Amniotic stem cell (primary cell): ENCODE results near the gene ZNF669.
A peak's percentile ranks its signal among the peaks of the same experiment; 100 is the strongest.

Experiments
- DNase-seq: peaks from one replicate; lab custom pipeline; 2025; lab: John Stamatoyannopoulos, UW

ZNF669 gene

GRCh38 chr1:247111259-247111699 is 7.1 kb upstream of the ZNF669 start:
- DNase-seq, result no peak

GRCh38 chr1:247110627-247111258 is 6.6 kb upstream of the ZNF669 start:
- DNase-seq, result no peak

- DNase-seq, result no peak
Measured at GRCh38 chr1:247107694-247108093, 3.5 kb upstream of the ZNF669 start.

- DNase-seq, result no peak
Measured at GRCh38 chr1:247105966-247106365, 1.8 kb upstream of the ZNF669 start.

DNA sequence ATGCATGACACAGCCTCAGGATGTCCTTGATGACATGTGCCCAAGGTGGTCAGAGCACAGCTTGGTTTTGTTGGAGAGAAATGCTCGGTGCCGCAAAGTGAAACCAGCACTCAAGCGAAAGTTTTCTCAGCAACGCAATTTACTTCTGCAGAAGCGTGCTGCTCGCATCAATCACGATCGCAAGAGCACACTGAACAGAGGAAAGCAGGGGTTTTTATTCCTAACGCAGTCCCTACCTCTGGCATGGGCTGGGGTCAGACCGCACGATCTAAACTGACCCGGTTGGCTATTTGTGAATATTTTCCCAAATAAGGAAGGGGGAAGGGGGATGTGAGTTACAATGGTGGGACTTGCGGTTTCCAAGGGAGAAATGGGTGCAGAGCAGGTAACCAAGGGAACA is 809 bp upstream of the ZNF669 start:
- no peak for DNase-seq

DNA sequence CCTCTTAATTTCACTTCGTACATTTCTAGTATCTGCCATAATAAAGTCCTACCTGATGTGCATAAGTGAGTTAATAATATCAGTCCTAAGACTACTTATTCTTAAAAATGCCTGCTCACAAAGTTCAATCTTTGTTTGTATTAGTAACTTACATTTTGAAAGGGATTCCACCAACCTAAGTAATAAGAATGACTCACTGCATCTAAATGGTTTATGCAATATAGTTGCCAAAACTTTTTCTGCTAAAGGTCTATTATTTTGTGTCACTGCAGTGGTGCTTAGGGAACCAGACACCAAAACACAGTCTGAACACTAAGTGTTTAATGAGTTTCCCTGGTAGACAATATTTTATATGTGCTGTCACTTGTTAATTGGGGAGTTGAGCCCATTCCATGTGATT is 1.8 kb downstream of the ZNF669 start:
- no peak for DNase-seq

- no peak for DNase-seq
Measured at GRCh38 chr1:247100676-247101279, 3.4 kb downstream of the ZNF669 start.

- no peak for DNase-seq
Measured at GRCh38 chr1:247096958-247097357, 7.2 kb downstream of the ZNF669 start.

DNA sequence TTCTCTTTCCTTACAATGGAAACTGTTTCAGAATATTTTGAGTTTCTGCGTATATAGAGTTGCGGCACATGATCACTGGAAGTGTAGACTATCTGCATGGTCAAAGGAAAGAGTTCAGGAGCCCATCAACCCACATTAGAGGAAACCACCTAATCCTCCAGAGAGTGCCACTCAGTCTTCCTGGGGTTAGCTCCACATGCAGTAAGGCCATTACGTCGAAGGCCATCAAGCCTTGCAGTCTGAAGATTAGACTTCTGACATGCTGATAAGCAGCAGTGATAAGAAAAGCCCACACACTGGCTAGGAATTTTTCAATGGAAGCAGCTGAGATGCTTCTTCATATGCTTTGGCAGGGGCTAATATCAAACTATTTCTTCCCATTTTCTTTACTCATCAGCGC is 7.6 kb downstream of the ZNF669 start:
- no peak for DNase-seq

DNA sequence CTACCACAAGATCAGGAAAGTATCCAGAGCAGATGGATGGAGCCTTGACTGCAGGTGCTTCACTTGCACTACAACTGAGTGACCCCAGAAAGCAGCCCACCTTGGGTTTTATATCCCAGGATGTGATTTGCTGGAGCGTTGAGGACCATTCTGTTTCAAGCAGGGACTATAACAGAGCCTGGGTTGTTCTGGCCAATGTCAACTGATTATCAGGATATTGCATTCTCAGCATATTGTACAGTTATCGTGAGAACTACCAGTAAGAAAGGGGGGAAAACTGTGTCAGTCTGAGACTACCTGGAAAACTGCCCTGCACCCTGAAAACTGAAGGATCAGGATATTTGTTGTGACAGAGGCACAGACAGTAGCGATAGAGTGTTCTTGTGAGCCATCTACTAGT is 8.0 kb downstream of the ZNF669 start:
- DNase-seq, result no peak

- DNase-seq, result no peak
Measured at GRCh38 chr1:247090455-247090854, 13.7 kb downstream of the ZNF669 start.

- DNase-seq, result no peak
Measured at GRCh38 chr1:247089616-247090375, 14.4 kb downstream of the ZNF669 start.

- DNase-seq, result no peak
Measured at GRCh38 chr1:247088967-247089366, 15.2 kb downstream of the ZNF669 start.

DNA sequence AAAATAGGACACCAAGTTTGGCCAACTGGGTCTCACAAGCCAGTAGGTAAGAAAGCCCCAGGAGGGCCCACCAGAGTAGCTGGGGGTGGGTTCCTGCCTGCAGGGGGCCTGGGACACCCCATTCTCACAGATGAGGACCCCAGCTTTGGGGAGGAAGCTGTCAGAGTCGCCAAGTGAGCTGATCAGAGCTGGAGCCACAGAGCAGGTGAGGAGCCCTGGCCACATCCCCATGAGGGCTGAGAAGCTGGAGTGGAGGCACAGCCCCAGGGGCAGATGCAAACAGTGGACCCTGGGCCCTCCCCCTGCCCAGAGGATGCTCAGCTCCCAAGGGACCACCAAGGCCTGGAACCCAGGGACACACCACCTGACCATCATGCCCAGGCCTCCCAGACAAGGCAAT is 16.9 kb downstream of the ZNF669 start:
- DNase-seq, result no peak

- DNase-seq, result no peak
Measured at GRCh38 chr1:247085310-247085709, 18.8 kb downstream of the ZNF669 start.

- DNase-seq, result no peak
Measured at GRCh38 chr1:247084771-247085170, 19.4 kb downstream of the ZNF669 start.

DNA sequence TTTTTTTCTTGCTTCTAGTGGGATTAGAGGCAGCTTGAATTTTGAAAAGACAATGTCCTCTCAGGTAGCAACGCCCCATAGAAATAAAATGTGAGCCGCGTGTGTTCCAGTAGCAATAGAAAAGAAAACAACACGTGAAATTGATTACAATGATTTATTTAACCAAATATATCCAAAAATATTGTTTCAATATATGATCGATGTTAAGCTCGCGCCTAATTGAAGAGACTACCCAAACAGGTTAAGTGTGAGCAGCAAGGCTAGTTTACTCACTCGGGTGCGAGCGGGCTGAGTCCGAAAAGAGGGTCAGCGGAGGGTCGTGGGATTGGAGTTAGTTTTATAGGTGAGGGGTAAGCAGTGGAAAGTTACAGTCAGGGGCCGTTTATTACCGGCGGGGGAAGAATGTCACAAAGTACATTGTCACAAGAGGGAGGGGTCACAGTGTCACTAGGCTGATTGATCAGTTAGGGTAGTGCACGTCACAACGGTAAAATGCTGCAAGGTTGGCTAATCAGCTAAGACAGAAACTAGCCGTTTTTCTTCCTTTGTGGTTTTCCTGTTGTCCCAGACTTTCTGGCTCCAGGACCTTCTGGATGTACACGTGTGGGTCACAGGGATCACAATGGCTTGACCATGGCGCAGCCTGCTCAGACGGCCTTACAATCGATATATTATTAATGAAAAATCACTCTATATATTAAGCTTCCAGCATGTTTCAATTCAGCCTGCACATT is 24.8 kb downstream of the ZNF669 start:
- DNase-seq, result no peak

- peak; percentile 95 for DNase-seq
Measured at GRCh38 chr1:247078258-247079140, 25.7 kb downstream of the ZNF669 start, which contains the start of gene ZNF670. Gene ZNF670 (minus strand): TSS chr1:247078811. CDS start chr1:247078596, 215 bp downstream.

DNA sequence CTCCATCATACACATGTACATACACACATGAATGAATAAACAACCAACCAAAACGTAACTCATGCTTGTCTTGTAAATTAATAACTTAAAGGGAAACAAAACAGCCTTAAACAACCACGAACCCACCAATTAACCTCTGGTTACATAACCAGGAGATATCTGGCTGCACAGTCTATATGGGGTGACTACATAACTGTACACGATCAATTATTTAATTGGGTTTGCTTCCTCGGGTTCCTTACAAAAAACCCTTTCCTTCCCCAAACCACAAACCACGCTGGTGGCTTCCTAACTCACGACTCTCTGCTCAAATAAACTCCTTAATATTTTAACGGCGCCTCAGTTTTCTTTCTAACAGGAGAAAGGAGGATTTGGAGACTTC is 26.3 kb downstream of the ZNF669 start:
- no peak for DNase-seq

DNA sequence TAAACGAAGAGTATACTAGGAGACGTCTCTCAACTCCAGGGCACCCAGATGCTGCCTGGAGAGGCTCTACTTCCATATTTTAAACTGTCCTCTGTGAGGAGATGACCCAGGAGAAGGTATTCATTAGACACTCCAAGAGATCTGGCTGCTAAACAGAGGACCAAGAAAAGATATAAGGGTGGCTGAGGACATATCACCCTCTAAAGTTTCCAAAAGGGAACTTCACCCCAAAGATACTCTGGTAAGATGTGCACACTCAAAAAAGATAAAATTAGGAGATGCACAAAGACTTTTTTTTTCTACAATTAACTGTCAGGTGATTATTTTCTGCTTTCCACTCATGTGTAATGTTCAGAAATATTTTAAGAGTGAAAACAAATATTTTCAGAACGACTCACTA is 26.9 kb downstream of the ZNF669 start:
- no peak for DNase-seq

DNA sequence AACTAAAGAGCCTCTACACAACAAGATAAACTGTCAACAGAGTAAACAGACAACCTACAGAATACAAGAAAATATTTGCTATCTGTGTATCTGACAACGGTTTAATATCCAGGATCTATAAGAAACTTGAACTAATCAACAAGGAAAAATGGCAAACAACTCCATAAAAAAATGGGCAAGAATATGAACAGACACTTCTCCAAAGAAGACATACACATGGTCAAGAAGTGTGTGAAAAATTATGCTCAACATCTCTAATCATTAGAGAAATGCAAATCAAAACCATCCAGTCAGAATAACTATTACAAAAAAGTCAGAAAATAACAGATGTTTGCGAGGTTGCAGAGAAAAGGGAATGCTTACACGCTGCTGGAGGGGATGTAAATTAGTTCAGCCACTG is 33.5 kb downstream of the ZNF669 start:
- DNase-seq, result no peak

DNA sequence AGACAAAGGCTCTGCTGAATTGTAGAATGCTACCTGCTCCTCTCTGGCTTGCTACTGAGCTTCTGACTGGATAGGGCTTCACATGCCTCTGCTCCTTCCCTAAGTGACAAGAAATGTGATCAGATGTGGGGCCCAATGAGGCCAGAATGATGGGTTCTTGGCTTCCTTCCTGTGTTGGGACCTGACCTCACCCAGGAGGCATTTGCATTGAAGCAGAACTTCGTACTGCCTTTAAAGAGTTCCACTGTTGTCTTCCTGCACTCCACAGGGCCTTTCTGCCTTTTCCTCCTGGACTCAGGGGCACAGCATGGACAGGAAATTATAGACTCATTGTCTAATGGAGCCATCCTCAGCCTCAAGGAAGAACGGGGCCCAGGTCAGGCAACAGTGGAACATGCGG is 39.9 kb downstream of the ZNF669 start:
- no peak for DNase-seq
